ENCODE measurements around the gene EPHA3. TPM values are rescaled to one million over a fixed set of nuclear protein-coding genes. Genes with fewer than 3 reads are reported as not detected.

EPHA3 gene
- 0.04 and 0.07 TPM in 2 replicates for total RNA-seq

- no peaks in the 10 kb centered on the region for H3K27me3 ChIP-seq (ENCODE audit: control insufficient read depth, insufficient read depth, low read length)
- no peaks in the 10 kb centered on the region for H3K36me3 ChIP-seq (ENCODE audit: control insufficient read depth, insufficient read depth, low read length)
- peak within 1 kb of the TSS; percentile 50 for H3K4me3 ChIP-seq (ENCODE audit: low read depth, low read length)
- no peak for TF ChIP-seq CTCF (IDR thresholded peaks at IDR 0.05; ENCODE audit: insufficient read depth, low read length, poor library complexity, severe bottlenecking)
- DNase-seq (ENCODE audit: low read depth) = peak; percentile 47
Measured at GRCh38 chr3:89107461-89108290, at the start of gene EPHA3. Gene EPHA3, plus strand, starts transcription at chr3:89107621. Its CDS starts 128 bp downstream, at chr3:89107749.

DNA sequence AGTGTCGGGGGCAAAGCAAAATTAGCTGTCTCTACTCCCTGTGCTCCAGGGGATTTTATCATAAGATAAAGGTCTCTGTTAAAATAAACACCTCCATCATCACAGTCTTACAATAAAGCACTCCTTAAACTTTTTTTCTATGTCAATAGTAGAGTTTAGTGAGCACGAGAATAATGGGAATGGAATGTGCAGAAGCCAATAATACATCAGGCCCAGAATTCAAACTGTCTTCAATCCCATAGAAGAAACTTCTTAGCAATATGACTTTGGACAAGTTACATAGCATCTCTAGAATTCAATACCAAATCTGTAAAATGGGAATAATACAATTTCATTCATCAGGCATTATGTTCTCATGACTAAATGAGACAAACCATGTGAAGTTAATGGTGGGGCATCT is 49.0 kb upstream of the EPHA3 start:
- Histone ChIP-seq H3K4me3 (ENCODE audit: low read depth, low read length) (no peak overlapping the region), H3K27me3 (ENCODE audit: control insufficient read depth, insufficient read depth, low read length) (no peaks in the 10 kb centered on the region), H3K36me3 (ENCODE audit: control insufficient read depth, insufficient read depth, low read length) (no peaks in the 10 kb centered on the region)
- no peak for TF ChIP-seq CTCF (IDR thresholded peaks at IDR 0.05; ENCODE audit: insufficient read depth, low read length, poor library complexity, severe bottlenecking)
- DNase-seq (ENCODE audit: low read depth) = no peak

DNA sequence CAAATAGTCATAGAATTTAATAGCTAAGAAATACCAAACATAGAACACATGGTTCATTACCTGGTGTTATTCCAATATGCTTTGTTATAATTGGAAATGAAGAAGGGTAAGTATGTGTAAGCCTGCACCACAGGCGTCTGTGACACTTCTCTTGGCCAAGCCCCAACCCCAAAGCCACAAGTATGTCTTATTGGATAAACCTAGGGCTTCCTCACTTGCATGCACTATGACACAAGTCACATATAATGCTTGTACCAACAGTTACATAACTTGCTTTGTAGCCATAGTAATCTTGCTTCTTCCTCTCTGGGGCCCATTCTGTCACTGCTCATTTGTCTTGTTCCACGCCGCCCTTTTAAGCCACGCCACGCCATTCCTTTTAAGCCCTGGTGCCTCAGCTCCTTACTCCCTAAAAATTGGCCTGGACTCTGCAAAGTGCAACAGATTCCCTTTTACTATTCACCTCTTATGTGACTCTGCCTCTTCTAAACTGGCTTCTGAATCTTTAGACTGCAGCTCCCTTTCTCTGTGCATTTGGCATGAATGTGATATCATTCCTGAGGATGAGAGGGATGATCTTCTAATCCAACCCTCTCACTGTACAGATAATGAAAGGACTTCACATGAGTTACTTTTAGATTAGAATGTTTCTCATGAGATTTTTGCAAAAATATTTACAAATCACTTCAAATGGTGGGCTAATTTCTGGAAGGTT is 48.1 kb upstream of the EPHA3 start:
- DNase-seq (ENCODE audit: low read depth) = peak; percentile 2

GRCh38 chr3:89061259-89061658 is 46.2 kb upstream of the EPHA3 start:
- DNase-seq (ENCODE audit: low read depth) = no peak
- H3K27me3 ChIP-seq (ENCODE audit: control insufficient read depth, insufficient read depth, low read length) = no peaks in the 10 kb centered on the region
- H3K4me3 ChIP-seq (ENCODE audit: low read depth, low read length) = no peak overlapping the region
- no peak for TF ChIP-seq CTCF (IDR thresholded peaks at IDR 0.05; ENCODE audit: insufficient read depth, low read length, poor library complexity, severe bottlenecking)
- no peaks in the 10 kb centered on the region for H3K36me3 ChIP-seq (ENCODE audit: control insufficient read depth, insufficient read depth, low read length)

More for the DNA sequence above, 48.1 kb upstream of the EPHA3 start:
- no peak overlapping the region for H3K4me3 ChIP-seq (ENCODE audit: low read depth, low read length)
- H3K27me3 ChIP-seq (ENCODE audit: control insufficient read depth, insufficient read depth, low read length) = no peaks in the 10 kb centered on the region
- no peak for TF ChIP-seq CTCF (IDR thresholded peaks at IDR 0.05; ENCODE audit: insufficient read depth, low read length, poor library complexity, severe bottlenecking)
- no peaks in the 10 kb centered on the region for H3K36me3 ChIP-seq (ENCODE audit: control insufficient read depth, insufficient read depth, low read length)

GRCh38 chr3:89067736-89068135 is 39.7 kb upstream of the EPHA3 start:
- TF ChIP-seq CTCF (IDR thresholded peaks at IDR 0.05; ENCODE audit: insufficient read depth, low read length, poor library complexity, severe bottlenecking) = no peak
- no peaks in the 10 kb centered on the region for H3K36me3 ChIP-seq (ENCODE audit: control insufficient read depth, insufficient read depth, low read length)
- no peaks in the 10 kb centered on the region for H3K27me3 ChIP-seq (ENCODE audit: control insufficient read depth, insufficient read depth, low read length)
- no peak overlapping the region for H3K4me3 ChIP-seq (ENCODE audit: low read depth, low read length)
- no peak for DNase-seq (ENCODE audit: low read depth)
